ENCODE data around the gene SLC6A6.

SLC6A6 gene

GRCh38 chr3:14491396-14492190 lies 89.2 kb downstream of the SLC6A6 start:
- DNase-seq: no peak

GRCh38 chr3:14492948-14493881 lies 90.8 kb downstream of the SLC6A6 start:
- DNase-seq: no peak

GRCh38 chr3:14494279-14494972 lies 92.0 kb downstream of the SLC6A6 start:
- no peak for DNase-seq

- no peak for DNase-seq
These were observed 92.5 kb downstream of the SLC6A6 start for GRCh38 chr3:14494973-14495300.

- no peak for DNase-seq
These were observed 93.9 kb downstream of the SLC6A6 start for GRCh38 chr3:14496351-14496750.

GRCh38 chr3:14497321-14497720 lies 94.9 kb downstream of the SLC6A6 start:
- DNase-seq: no peak

GRCh38 chr3:14502472-14502871 lies 100.1 kb downstream of the SLC6A6 start:
- DNase-seq: no peak

- no peak for DNase-seq
These were observed 100.8 kb downstream of the SLC6A6 start for GRCh38 chr3:14503033-14503705.

GRCh38 chr3:14503706-14504065 lies 101.3 kb downstream of the SLC6A6 start:
- DNase-seq: no peak

GRCh38 chr3:14505001-14505802 lies 102.8 kb downstream of the SLC6A6 start:
- no peak for DNase-seq

GRCh38 chr3:14505803-14506500 lies 103.5 kb downstream of the SLC6A6 start:
- DNase-seq: no peak

GRCh38 chr3:14506626-14507304 lies 104.4 kb downstream of the SLC6A6 start:
- DNase-seq: no peak

- DNase-seq: no peak
These were observed 104.9 kb downstream of the SLC6A6 start for GRCh38 chr3:14507305-14507741.

GRCh38 chr3:14507757-14508504 lies 105.5 kb downstream of the SLC6A6 start:
- DNase-seq: no peak

- DNase-seq: no peak
These were observed 106.1 kb downstream of the SLC6A6 start for GRCh38 chr3:14508505-14508819.

GRCh38 chr3:14508966-14509795 lies 106.8 kb downstream of the SLC6A6 start:
- DNase-seq: peak; percentile 49 to 70 (median 64)

- DNase-seq: no peak
These were observed 107.3 kb downstream of the SLC6A6 start for GRCh38 chr3:14509796-14510100.

GRCh38 chr3:14510838-14511622 lies 108.6 kb downstream of the SLC6A6 start:
- DNase-seq: no peak
